ENCODE data around the gene PRR5L.

Gene PRR5L

DNA sequence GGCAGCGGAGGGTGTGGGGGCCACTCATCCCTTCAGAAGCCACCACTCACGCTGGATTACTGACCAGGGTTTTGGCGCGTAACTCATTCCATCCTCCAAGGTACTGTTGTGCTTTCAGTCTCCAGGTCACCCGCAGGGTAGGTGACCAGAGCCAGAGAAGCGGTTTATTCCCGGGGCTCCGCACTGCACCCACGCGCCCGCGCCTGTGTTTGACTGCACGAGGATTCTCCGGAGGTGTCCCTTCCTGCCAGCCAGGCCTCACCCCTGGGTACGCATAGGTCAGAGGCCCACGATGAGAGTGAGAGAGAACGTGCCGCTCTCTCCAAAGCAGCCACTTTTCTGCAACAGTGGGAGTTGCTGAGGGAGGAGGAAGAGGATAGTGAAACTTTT is 158.5 kb downstream of the PRR5L start:
- Histone ChIP-seq H4K20me1 (ENCODE audit: insufficient read depth) (no peaks in the 10 kb centered on the region), H3K79me2 (ENCODE audit: insufficient read depth, low read depth) (no peaks in the 10 kb centered on the region), H3K4me3 (IDR thresholded peaks at IDR 0.05; ENCODE audit: insufficient read depth, low read depth, low read length) (no peak overlapping the region), H3K36me3 (ENCODE audit: insufficient read depth) (no peaks in the 10 kb centered on the region), H3K27ac (no peak overlapping the region), H3K9ac (no peak overlapping the region), H2AFZ (ENCODE audit: low read depth) (no peak overlapping the region), H3K27me3 (ENCODE audit: insufficient read depth, low read depth) (no peaks in the 10 kb centered on the region), H3K4me1 (ENCODE audit: low read depth, poor library complexity, severe bottlenecking) (peaks cover 67% of the 10 kb centered on the region), H3K4me2 (no peak overlapping the region)
- TF ChIP-seq, protein P1, sequence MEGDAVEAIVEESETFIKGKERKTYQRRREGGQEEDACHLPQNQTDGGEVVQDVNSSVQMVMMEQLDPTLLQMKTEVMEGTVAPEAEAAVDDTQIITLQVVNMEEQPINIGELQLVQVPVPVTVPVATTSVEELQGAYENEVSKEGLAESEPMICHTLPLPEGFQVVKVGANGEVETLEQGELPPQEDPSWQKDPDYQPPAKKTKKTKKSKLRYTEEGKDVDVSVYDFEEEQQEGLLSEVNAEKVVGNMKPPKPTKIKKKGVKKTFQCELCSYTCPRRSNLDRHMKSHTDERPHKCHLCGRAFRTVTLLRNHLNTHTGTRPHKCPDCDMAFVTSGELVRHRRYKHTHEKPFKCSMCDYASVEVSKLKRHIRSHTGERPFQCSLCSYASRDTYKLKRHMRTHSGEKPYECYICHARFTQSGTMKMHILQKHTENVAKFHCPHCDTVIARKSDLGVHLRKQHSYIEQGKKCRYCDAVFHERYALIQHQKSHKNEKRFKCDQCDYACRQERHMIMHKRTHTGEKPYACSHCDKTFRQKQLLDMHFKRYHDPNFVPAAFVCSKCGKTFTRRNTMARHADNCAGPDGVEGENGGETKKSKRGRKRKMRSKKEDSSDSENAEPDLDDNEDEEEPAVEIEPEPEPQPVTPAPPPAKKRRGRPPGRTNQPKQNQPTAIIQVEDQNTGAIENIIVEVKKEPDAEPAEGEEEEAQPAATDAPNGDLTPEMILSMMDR (conservative IDR thresholded peaks at IDR 0.05; ENCODE audit: low read depth, low read length), result no peak

DNA sequence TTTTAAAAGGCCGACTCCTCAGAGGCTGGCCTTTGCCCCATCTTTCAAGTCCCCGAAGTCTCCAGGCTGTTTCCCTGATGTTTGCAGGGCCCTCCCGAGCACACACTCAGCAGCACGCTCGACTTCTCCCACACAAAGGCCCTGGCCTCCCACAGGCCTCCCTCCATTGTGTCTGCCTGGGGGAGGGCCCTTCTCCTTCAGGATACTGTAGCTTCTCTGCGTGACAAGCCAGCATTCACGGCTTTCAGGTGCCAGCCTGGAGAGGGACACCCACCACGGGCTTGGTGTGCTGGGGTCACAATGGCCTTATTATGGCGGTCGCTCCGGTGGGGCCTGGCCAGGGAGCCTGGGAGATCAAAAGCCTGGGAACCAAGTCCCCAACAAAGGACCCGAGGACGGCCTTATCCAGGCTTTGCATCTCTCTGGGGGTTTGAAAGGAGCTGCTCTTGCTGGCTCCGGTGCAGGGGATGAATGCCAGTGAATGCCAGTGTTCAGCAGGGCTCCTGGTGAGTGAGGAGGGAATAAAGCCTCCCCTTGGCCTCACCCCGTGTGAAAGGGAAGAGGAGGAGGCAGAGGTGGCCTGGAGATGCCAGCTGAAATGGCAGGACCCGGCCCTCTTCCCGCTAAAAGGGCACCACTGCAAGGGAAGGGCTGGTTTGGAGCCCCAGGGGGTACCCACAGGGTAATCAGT is 159.0 kb downstream of the PRR5L start:
- Histone ChIP-seq H3K4me3 (IDR thresholded peaks at IDR 0.05; ENCODE audit: insufficient read depth, low read depth, low read length) (no peak overlapping the region), H3K27ac (no peak overlapping the region), H3K9ac (no peak overlapping the region), H4K20me1 (ENCODE audit: insufficient read depth) (no peaks in the 10 kb centered on the region), H3K36me3 (ENCODE audit: insufficient read depth) (no peaks in the 10 kb centered on the region), H3K79me2 (ENCODE audit: insufficient read depth, low read depth) (no peaks in the 10 kb centered on the region), H3K4me2 (no peak overlapping the region), H2AFZ (ENCODE audit: low read depth) (no peak overlapping the region), H3K4me1 (ENCODE audit: low read depth, poor library complexity, severe bottlenecking) (peaks cover 62% of the 10 kb centered on the region), H3K27me3 (ENCODE audit: insufficient read depth, low read depth) (no peaks in the 10 kb centered on the region)
- TF ChIP-seq, protein P1 (conservative IDR thresholded peaks at IDR 0.05; ENCODE audit: low read depth, low read length), result no peak

DNA sequence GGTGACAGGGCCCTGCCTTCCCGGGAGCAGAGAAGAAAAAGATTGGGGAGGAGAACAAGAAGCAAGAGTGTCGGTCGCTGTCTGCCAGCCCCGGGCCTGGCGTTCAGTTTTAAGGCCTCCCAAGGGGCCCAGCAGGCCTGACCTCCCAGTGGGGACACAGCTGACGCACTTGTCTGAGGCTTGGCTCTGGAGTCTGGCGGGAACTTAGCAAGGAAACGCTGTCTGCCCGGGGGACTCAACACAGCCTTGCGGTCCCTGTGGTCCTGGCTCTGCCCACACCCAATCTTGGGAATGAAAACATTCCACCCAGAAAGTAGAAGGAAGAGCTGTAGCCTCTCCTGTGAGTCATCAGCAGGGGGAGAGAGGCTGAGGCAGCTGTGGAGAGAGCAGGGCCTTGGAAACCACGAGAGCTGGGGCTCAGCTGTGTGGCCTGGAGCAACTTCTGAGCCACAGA is 159.6 kb downstream of the PRR5L start:
- no peak overlapping the region for H3K4me3 ChIP-seq (IDR thresholded peaks at IDR 0.05; ENCODE audit: insufficient read depth, low read depth, low read length)
- no peak overlapping the region for H3K4me2 ChIP-seq
- no peak overlapping the region for H3K9ac ChIP-seq
- TF ChIP-seq, protein P1 (conservative IDR thresholded peaks at IDR 0.05; ENCODE audit: low read depth, low read length), result no peak
- no peak overlapping the region for H2AFZ ChIP-seq (ENCODE audit: low read depth)
- no peaks in the 10 kb centered on the region for H4K20me1 ChIP-seq (ENCODE audit: insufficient read depth)
- H3K4me1 ChIP-seq (ENCODE audit: low read depth, poor library complexity, severe bottlenecking), result peaks cover 56% of the 10 kb centered on the region
- H3K27me3 ChIP-seq (ENCODE audit: insufficient read depth, low read depth), result no peaks in the 10 kb centered on the region
- no peaks in the 10 kb centered on the region for H3K79me2 ChIP-seq (ENCODE audit: insufficient read depth, low read depth)
- H3K27ac ChIP-seq, result no peak overlapping the region
- no peaks in the 10 kb centered on the region for H3K36me3 ChIP-seq (ENCODE audit: insufficient read depth)

DNA sequence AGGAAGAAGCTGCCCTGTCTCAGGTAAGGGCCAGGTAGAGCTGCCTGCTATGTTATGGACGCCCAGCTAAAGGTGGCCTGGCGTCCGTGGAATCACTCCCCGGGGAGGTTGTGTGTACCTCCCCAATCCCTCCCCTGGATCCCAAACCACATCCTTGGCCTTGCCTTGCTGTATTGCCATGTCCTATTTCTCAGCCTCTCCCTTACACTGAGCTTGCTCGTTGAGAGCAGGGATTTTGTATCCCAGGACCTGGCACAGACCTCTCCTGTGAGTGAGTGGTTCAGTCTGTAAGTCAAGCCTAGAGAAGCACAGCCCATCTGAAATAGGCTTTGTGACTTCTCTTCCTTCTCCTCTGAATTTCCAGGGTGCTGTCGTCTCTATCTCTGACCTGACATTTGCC is 160.1 kb downstream of the PRR5L start:
- Histone ChIP-seq H2AFZ (ENCODE audit: low read depth) (no peak overlapping the region), H3K27ac (no peak overlapping the region), H3K27me3 (ENCODE audit: insufficient read depth, low read depth) (no peaks in the 10 kb centered on the region), H3K36me3 (ENCODE audit: insufficient read depth) (no peaks in the 10 kb centered on the region), H3K4me1 (ENCODE audit: low read depth, poor library complexity, severe bottlenecking) (peaks cover 51% of the 10 kb centered on the region), H3K9ac (no peak overlapping the region), H4K20me1 (ENCODE audit: insufficient read depth) (no peaks in the 10 kb centered on the region), H3K4me2 (no peak overlapping the region), H3K4me3 (IDR thresholded peaks at IDR 0.05; ENCODE audit: insufficient read depth, low read depth, low read length) (no peak overlapping the region), H3K79me2 (ENCODE audit: insufficient read depth, low read depth) (no peaks in the 10 kb centered on the region)
- TF ChIP-seq, protein P1 (conservative IDR thresholded peaks at IDR 0.05; ENCODE audit: low read depth, low read length), result no peak

Data from KMS-11 (cell line).